AML-193 (cell line): ENCODE measurements around the gene LRPAP1.

Experiments used
- DNase-seq, 2 experiments: peaks; one replicate each; lab custom pipeline; 2025; lab: John Stamatoyannopoulos, UW

Gene LRPAP1

GRCh38 chr4:3485886-3486540, 46.2 kb downstream of the LRPAP1 start:
- DNase-seq = no peak

- DNase-seq = no peak
Observed at GRCh38 chr4:3485011-3485791, 47.0 kb downstream of the LRPAP1 start.

GRCh38 chr4:3484057-3484973, 47.9 kb downstream of the LRPAP1 start:
- DNase-seq = no peak

GRCh38 chr4:3483471-3483921, 48.7 kb downstream of the LRPAP1 start:
- DNase-seq = no peak

GRCh38 chr4:3482707-3483106, 49.5 kb downstream of the LRPAP1 start:
- DNase-seq = no peak

GRCh38 chr4:3481783-3482393, 50.3 kb downstream of the LRPAP1 start:
- DNase-seq = no peak

GRCh38 chr4:3481113-3481531, 51.1 kb downstream of the LRPAP1 start:
- DNase-seq = no peak

- DNase-seq = peak; percentile 62 to 77
Observed at GRCh38 chr4:3480528-3481112, 51.6 kb downstream of the LRPAP1 start.

- DNase-seq = no peak
Observed at GRCh38 chr4:3479358-3480101, 52.7 kb downstream of the LRPAP1 start.

GRCh38 chr4:3478446-3479357, 53.5 kb downstream of the LRPAP1 start:
- DNase-seq = no peak

GRCh38 chr4:3477750-3478430, 54.3 kb downstream of the LRPAP1 start:
- no peak for DNase-seq

GRCh38 chr4:3476936-3477749, 55.1 kb downstream of the LRPAP1 start:
- DNase-seq = no peak

- DNase-seq = no peak
Observed at GRCh38 chr4:3476341-3476747, 55.9 kb downstream of the LRPAP1 start.

- no peak for DNase-seq
Observed at GRCh38 chr4:3475713-3476260, 56.4 kb downstream of the LRPAP1 start.

GRCh38 chr4:3475041-3475712, 57.0 kb downstream of the LRPAP1 start:
- DNase-seq = no peak

GRCh38 chr4:3473996-3474765, 58.0 kb downstream of the LRPAP1 start:
- DNase-seq = no peak
